Measurements from ENCODE around the gene LDHB. TPM values are rescaled to one million over a fixed set of nuclear protein-coding genes. Genes with fewer than 3 reads are reported as not detected.

LDHB gene
- total RNA-seq, 1 experiment from 2014 or later = 1,343 TPM

DNA sequence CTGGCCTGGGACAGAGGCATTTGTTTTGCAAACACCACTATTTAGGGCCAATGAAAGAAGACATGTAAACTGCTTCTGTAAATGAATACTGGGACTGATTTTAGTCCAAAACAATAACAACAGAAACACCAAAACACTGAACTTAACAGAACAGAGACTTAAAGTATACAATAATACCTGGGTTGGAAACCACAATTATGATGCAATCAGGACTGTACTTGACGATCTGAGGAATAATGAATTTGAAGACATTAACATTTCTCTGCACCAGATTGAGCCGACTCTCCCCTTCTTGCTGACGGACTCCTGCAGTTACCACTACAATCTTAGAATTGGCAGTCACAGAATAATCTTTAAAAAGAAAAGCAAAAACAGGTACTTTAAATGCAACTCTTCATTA is 13.9 kb downstream of the LDHB start:
- Mint-ChIP-seq H3K27me3 (ENCODE audit: low read depth) (no peaks in the 10 kb centered on the region), H3K4me1 (peaks cover 44 to 45% of the 10 kb centered on the region in 2 experiments), H3K9me3 (no peaks in the 10 kb centered on the region), H3K27ac (peak overlapping the region; percentile 7 to 88 (median 51); a peak in 4 of 7 replicates), H3K36me3 (ENCODE audit: insufficient read depth in 1 of 3, low read depth in 3 of 3) (peaks cover 74 to 94% (median 92%) of the 10 kb centered on the region in 3 experiments), H3K4me3 (no peak overlapping the region)
- H3K23me2 ChIP-seq (ENCODE audit: insufficient read length, low read depth, low read length, poor library complexity, severe bottlenecking) = no peaks in the 10 kb centered on the region
- H3K18ac ChIP-seq (ENCODE audit: insufficient read length, low read depth, low read length) = no peak overlapping the region
- H3K14ac ChIP-seq (ENCODE audit: insufficient read depth, low read length) = no peak overlapping the region
- no peaks in the 10 kb centered on the region; the same call in 1 of the 2 replicates for H3K4me1 ChIP-seq (ENCODE audit: insufficient read depth, low read length)
- H4K20me1 ChIP-seq (ENCODE audit: control insufficient read depth, insufficient read depth, insufficient read length) = no peaks in the 10 kb centered on the region
- H3K9me3 ChIP-seq (ENCODE audit: control insufficient read depth, low read depth, low read length) = no peaks in the 10 kb centered on the region
- no peak overlapping the region for H4K8ac ChIP-seq (replicated peaks; ENCODE audit: insufficient read length, low read depth, low read length)
- H3K23ac ChIP-seq (ENCODE audit: insufficient read length, low read depth, low read length) = no peak overlapping the region
- WGBS (ENCODE audit: extremely low coverage, insufficient read length, low lambda C conversion rate) = no CpG with 5 or more reads among the region's 3 CpGs
- H2AK5ac ChIP-seq (ENCODE audit: insufficient read length, low read length) = no peak overlapping the region
- H3K4me2 ChIP-seq (ENCODE audit: insufficient read depth, insufficient read length, low read length) = no peak overlapping the region
- H3K27ac ChIP-seq (ENCODE audit: insufficient read length, low read depth, low read length) = no peak overlapping the region
- H3K79me1 ChIP-seq (ENCODE audit: insufficient read depth, low read depth, low read length, poor library complexity, severe bottlenecking) = peaks cover 3% of the 10 kb centered on the region
- TF ChIP-seq, protein P1, sequence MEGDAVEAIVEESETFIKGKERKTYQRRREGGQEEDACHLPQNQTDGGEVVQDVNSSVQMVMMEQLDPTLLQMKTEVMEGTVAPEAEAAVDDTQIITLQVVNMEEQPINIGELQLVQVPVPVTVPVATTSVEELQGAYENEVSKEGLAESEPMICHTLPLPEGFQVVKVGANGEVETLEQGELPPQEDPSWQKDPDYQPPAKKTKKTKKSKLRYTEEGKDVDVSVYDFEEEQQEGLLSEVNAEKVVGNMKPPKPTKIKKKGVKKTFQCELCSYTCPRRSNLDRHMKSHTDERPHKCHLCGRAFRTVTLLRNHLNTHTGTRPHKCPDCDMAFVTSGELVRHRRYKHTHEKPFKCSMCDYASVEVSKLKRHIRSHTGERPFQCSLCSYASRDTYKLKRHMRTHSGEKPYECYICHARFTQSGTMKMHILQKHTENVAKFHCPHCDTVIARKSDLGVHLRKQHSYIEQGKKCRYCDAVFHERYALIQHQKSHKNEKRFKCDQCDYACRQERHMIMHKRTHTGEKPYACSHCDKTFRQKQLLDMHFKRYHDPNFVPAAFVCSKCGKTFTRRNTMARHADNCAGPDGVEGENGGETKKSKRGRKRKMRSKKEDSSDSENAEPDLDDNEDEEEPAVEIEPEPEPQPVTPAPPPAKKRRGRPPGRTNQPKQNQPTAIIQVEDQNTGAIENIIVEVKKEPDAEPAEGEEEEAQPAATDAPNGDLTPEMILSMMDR (conservative IDR thresholded peaks at IDR 0.05) = no peak
- no peak overlapping the region for H3K4ac ChIP-seq (ENCODE audit: low read depth, low read length)
- H4K5ac ChIP-seq (ENCODE audit: insufficient read length, low read depth, low read length) = no peak overlapping the region
- no peak overlapping the region for H2BK20ac ChIP-seq (ENCODE audit: low read depth, low read length, poor library complexity, severe bottlenecking)
- DNase-seq = no peak
- no peak overlapping the region for H3K56ac ChIP-seq (ENCODE audit: insufficient read length, low read depth, low read length)
- no peak overlapping the region for H3T11ph ChIP-seq (ENCODE audit: low read length)
- no peak overlapping the region for H2AFZ ChIP-seq (ENCODE audit: low read length)
- no peak overlapping the region for H2BK5ac ChIP-seq (ENCODE audit: insufficient read length, low read length)
- H3K9ac ChIP-seq (ENCODE audit: extremely low read depth, insufficient read length, low read length) = no peak overlapping the region
- H4K91ac ChIP-seq (ENCODE audit: insufficient read length, low read depth, low read length) = no peak overlapping the region
- no peak overlapping the region for H2BK15ac ChIP-seq (ENCODE audit: low read depth, low read length)
- H3K79me2 ChIP-seq (ENCODE audit: insufficient read depth, low read length) = no peaks in the 10 kb centered on the region; the same call in 1 of the 2 replicates
- H3K27me3 ChIP-seq (ENCODE audit: insufficient read depth, low read length) = no peaks in the 10 kb centered on the region
- H2BK12ac ChIP-seq (ENCODE audit: insufficient read length, low read depth, low read length) = no peak overlapping the region
- no peak overlapping the region for H2BK120ac ChIP-seq (ENCODE audit: low read depth, low read length, poor library complexity, severe bottlenecking)

All from H9 (cell line).